Stomach (tissue), 9 donors: ENCODE results near the gene NYAP1. TPM values are rescaled to one million over a fixed set of nuclear protein-coding genes. Genes with fewer than 3 reads are reported as not detected.
"Not testable (repeated sequence)": the region's sequence is repeated elsewhere in the genome, so short reads cannot be mapped to it uniquely, and the experiment has no call there.

Experiments used
- DNase-seq, 2 donors: peaks; one replicate each; pipeline versions ENCODE4 v3.0.0 to v3.0.0-alpha.2; 2013 to 2019
- H3K27ac ChIP-seq, 5 donors: fragments of 200-600 bp in 4 of 5; sonication (generic) in 4 of 5; one replicate each; pipeline ENCODE4 v1.5.1; 2013 to 2019; ENCODE audit warnings: mild to moderate bottlenecking in 1 of 5, moderate library complexity in 1 of 5
- H3K27me3 ChIP-seq, 3 donors: fragments of 200-600 bp; sonication (generic); one replicate each; pipeline ENCODE4 v1.5.1; 2017 to 2019; ENCODE audit warnings: mixed run types in 1 of 3
- H3K36me3 ChIP-seq, 4 donors: fragments of 200-600 bp; sonication (generic); 1 replicate in 3 of 4; 2 replicates in 1 of 4; pipeline ENCODE4 v1.5.1; 2016 to 2019
- H3K4me1 ChIP-seq, 4 donors: fragments of 200-600 bp; sonication (generic); one replicate each; pipeline ENCODE4 v1.5.1; 2016 to 2019
- H3K4me3 ChIP-seq, 4 donors: fragments of 200-600 bp; sonication (generic) in 3 of 4; one replicate each; pipeline ENCODE4 v1.5.1; 2016 to 2019; ENCODE audit warnings: mild to moderate bottlenecking in 1 of 4
- H3K9me3 ChIP-seq, 4 donors: fragments of 200-600 bp; sonication (generic); one replicate each; pipeline ENCODE4 v1.5.1; 2016 to 2019
- CTCF ChIP-seq, 7 experiments: fragments of 450-650 bp in 4 of 7; fragments of 200-600 bp in 3 of 7; sonication (generic) in 3 of 7; IDR thresholded peaks; one replicate each; pipeline ENCODE4 v1.5.1; 2016 to 2019; ENCODE audit warnings: antibody characterized with exemption in 7 of 7, control low read depth in 2 of 7, mild to moderate bottlenecking in 1 of 7
- EP300 ChIP-seq: sonication (generic); formaldehyde crosslinking; IDR thresholded peaks from one replicate; pipeline ENCODE4 v1.6.1; 2017; ENCODE audit warnings: antibody characterized with exemption
- POLR2A ChIP-seq, 4 donors: fragments of 450-650 bp; IDR thresholded peaks; one replicate each; pipeline ENCODE4 v1.6.1; 2016; ENCODE audit warnings: antibody characterized with exemption in 4 of 4, control low read depth in 2 of 4, mild to moderate bottlenecking in 1 of 4, moderate library complexity in 1 of 4
- POLR2AphosphoS5 ChIP-seq, 3 donors: sonication (generic); formaldehyde crosslinking; IDR thresholded peaks; one replicate each; pipeline ENCODE4 v1.6.1; 2016; ENCODE audit warnings: antibody characterized with exemption in 3 of 3
- WGBS, 5 donors: extraction: QIAGEN DNeasy Blood & Tissue Kit in 3 of 5; methylation state at CpG; one replicate each; pipeline versions ENCODE4 v1.1.5 to v1.1.7; 2013 to 2018; 5-methylcytosine and 5-hydroxymethylcytosine counted together
- intact Hi-C: fragments of 100-400 bp; cut with DNase I; formaldehyde crosslinking; loops from one replicate; pipeline ENCODE4 v1.15.1; 2023; ENCODE audit warnings: low total_unique reads
- polyA plus RNA-seq, 3 donors: library from polyadenylated mRNA; stranded (reverse); fragments of 200-250 nt; gene quantifications; one replicate each; pipeline ENCODE4 v1.2.3, GENCODE V29; 2013
- total RNA-seq, 5 donors: library from RNA; depleted of rRNA; stranded (reverse); fragments of >200 nt; gene quantifications; one replicate each; pipeline versions ENCODE4 v1.1.0 to v1.2.3, GENCODE V29; 2014 to 2016
- donor health status: healthy with polysubstance abuse.
- donor health status: Bipolar disorder and iron deficiency.
- donor health status: healthy.

Gene NYAP1
- total and polyA plus RNA-seq, 8 donors, result 0.48 to 0.75 (median 0.73) TPM; not detected in 5

- WGBS, 5 donors, result 74 to 87% (median 78%) methylated on average over 2 of the region's 2 CpGs
- TF ChIP-seq CTCF (IDR thresholded peaks at IDR 0.05) (no peak), POLR2AphosphoS5 (IDR thresholded peaks at IDR 0.05) (no peak), EP300 (no peak), POLR2A (IDR thresholded peaks at IDR 0.05) (no peak)
- H3K4me1 ChIP-seq, result peaks cover under 1 to 7% (median 5%) of the 10 kb centered on the region in 4 donors
- H3K9me3 ChIP-seq, result no peaks in the 10 kb centered on the region
- no peaks in the 10 kb centered on the region for H3K27me3 ChIP-seq
- no peaks in the 10 kb centered on the region for H3K36me3 ChIP-seq
- H3K27ac ChIP-seq, result no peak overlapping the region
- DNase-seq, result no peak
- intact Hi-C loops, result no loop called here
- no peak overlapping the region for H3K4me3 ChIP-seq
Measured at GRCh38 chr7:100521076-100521475, 37.3 kb downstream of the NYAP1 start.

- H3K36me3 ChIP-seq, H3K4me1 ChIP-seq, DNase-seq, H3K27ac ChIP-seq, H3K4me3 ChIP-seq, H3K9me3 ChIP-seq, H3K27me3 ChIP-seq, intact Hi-C loops: not testable (repeated sequence)
- WGBS, 5 donors, result 46 to 73% (median 62%) methylated on average over 2 to 3 of the region's 3 CpGs
Measured at GRCh38 chr7:100521909-100522593, 38.3 kb downstream of the NYAP1 start.

- H3K36me3 ChIP-seq, H3K27me3 ChIP-seq, H3K4me3 ChIP-seq, H3K9me3 ChIP-seq, intact Hi-C loops, H3K27ac ChIP-seq, H3K4me1 ChIP-seq, DNase-seq: not testable (repeated sequence)
- 90 to 94% methylated on average over 12 to 27 of the region's 34 CpGs; no CpG with 5 or more reads in 3 of the 5 donors for WGBS, 5 donors
Measured at GRCh38 chr7:100523192-100523591, 39.5 kb downstream of the NYAP1 start.

GRCh38 chr7:100528108-100528866 is 44.6 kb downstream of the NYAP1 start:
- H3K27me3 ChIP-seq, H3K4me1 ChIP-seq, DNase-seq, H3K9me3 ChIP-seq, H3K27ac ChIP-seq, H3K4me3 ChIP-seq, H3K36me3 ChIP-seq, intact Hi-C loops: not testable (repeated sequence)
- 67 to 84% (median 72%) methylated on average over 12 of the region's 12 CpGs for whole genome bisulfite sequencing, 5 donors

- no peak for DNase-seq
- Histone ChIP-seq H3K9me3 (no peaks in the 10 kb centered on the region), H3K36me3 (no peaks in the 10 kb centered on the region), H3K4me1 (no peaks in the 10 kb centered on the region), H3K27me3 (no peaks in the 10 kb centered on the region), H3K4me3 (no peak overlapping the region), H3K27ac (no peak overlapping the region)
- intact Hi-C loops, result no loop called here
- TF ChIP-seq POLR2A (IDR thresholded peaks at IDR 0.05), result no peak
- 88 to 89% (median 88%) methylated on average over 14 of the region's 14 CpGs for WGBS, 5 donors
Measured at GRCh38 chr7:100532165-100533022, 48.7 kb downstream of the NYAP1 start.

- WGBS, 5 donors, result 92 to 95% (median 94%) methylated on average over 9 of the region's 9 CpGs
- DNase-seq, H3K27ac ChIP-seq, intact Hi-C loops, H3K4me3 ChIP-seq, H3K9me3 ChIP-seq, H3K27me3 ChIP-seq, H3K36me3 ChIP-seq: not testable (repeated sequence)
- H3K4me1 ChIP-seq, result peaks cover 11 to 25% (median 23%) of the 10 kb centered on the region in 4 donors
Measured at GRCh38 chr7:100535982-100536381, 52.3 kb downstream of the NYAP1 start.

GRCh38 chr7:100536695-100537094 is 53.0 kb downstream of the NYAP1 start:
- H3K36me3 ChIP-seq, intact Hi-C loops, H3K4me3 ChIP-seq, DNase-seq, H3K27ac ChIP-seq, H3K9me3 ChIP-seq, H3K27me3 ChIP-seq: not testable (repeated sequence)
- 84 to 96% (median 91%) methylated on average over 2 of the region's 2 CpGs for WGBS, 5 donors
- peaks cover 15 to 32% (median 30%) of the 10 kb centered on the region in 4 donors for H3K4me1 ChIP-seq
